ENCODE data around the gene EYS. TPM values are rescaled to one million over a fixed set of nuclear protein-coding genes. Genes with fewer than 3 reads are reported as not detected.
"Not testable (repeated sequence)": the region's sequence is repeated elsewhere in the genome, so short reads cannot be mapped to it uniquely, and the experiment has no call there.

Gene EYS
- total and polyA plus RNA-seq, 4 donors = 0.08 to 0.63 (median 0.36) TPM

DNA sequence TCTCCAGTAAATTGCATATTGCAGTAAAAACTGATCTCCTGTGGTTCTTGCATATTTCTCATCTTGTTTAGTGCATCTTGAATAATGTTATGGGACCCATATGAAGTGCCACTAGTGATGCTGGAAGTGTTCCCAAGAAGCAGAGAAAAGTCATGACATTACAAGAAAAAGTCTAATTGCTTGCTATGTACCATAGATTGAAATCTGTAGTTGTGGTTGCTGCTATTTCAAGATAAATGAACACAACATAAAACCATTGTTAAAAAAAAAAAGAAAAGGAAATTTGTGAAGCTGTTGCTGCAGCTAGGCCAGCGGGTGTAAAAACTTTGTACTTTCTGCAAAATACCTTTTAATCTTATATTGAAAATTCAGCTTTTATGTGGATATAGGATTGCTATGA, 1767.0 kb downstream of the EYS start:
- H3K27me3 ChIP-seq (ENCODE audit: control insufficient read depth in 4 of 4, insufficient read depth in 4 of 4, low read length in 3 of 4) = no peaks in the 10 kb centered on the region
- no peak overlapping the region for H3K27ac ChIP-seq (ENCODE audit: low read depth in 1 of 2, low read length in 2 of 2)
- no peaks in the 10 kb centered on the region for H3K36me3 ChIP-seq (ENCODE audit: control insufficient read depth in 4 of 4, insufficient read depth in 3 of 4, low read depth in 1 of 4, low read length in 3 of 4)
- no peak overlapping the region for H3K4me3 ChIP-seq (ENCODE audit: low read depth in 1 of 3, low read length in 3 of 3)
- 92% methylated on average over 1 of the region's 1 CpG for WGBS
- no peak for DNase-seq (ENCODE audit: low spot score)
- H3K4me1 ChIP-seq (ENCODE audit: control insufficient read depth in 4 of 4, insufficient read depth in 4 of 4, low read length in 3 of 4) = peaks cover 2 to 18% (median 12%) of the 10 kb centered on the region in 4 donors
- TF ChIP-seq, protein P1, sequence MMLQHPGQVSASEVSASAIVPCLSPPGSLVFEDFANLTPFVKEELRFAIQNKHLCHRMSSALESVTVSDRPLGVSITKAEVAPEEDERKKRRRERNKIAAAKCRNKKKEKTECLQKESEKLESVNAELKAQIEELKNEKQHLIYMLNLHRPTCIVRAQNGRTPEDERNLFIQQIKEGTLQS (IDR thresholded peaks at IDR 0.05) = no peak
- TF ChIP-seq RXRA (IDR thresholded peaks at IDR 0.05) (no peak), YY1 (IDR thresholded peaks at IDR 0.05) (no peak)
- no peaks in the 10 kb centered on the region for H3K9me3 ChIP-seq (ENCODE audit: control insufficient read depth in 4 of 4, low read length in 3 of 4)
- H3K9ac ChIP-seq (ENCODE audit: low read depth in 1 of 2, low read length in 2 of 2) = no peak overlapping the region

DNA sequence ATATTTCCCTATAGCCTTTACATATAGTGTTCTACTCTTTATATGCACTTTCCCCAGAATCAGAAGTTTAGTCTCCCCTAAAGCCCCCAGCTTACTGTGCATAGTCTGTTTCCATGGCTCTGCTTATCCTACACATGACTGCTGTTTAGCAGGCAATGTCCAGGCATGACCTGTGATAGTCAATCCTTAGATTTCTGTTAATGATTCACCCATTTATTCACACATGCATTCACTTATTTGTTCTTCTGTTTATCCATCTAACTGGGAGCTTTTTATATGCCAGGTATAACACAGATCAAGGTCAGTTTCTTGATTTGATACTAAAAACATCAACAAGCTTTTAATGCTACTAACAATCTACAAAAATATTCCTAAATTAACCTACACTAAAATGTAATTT, 1770.6 kb downstream of the EYS start:
- Histone ChIP-seq H3K4me1 (ENCODE audit: control insufficient read depth in 4 of 4, insufficient read depth in 4 of 4, low read length in 3 of 4) (peaks cover 2 to 18% (median 12%) of the 10 kb centered on the region in 4 donors), H3K9ac (ENCODE audit: low read depth in 1 of 2, low read length in 2 of 2) (no peak overlapping the region), H3K4me3 (ENCODE audit: low read depth in 1 of 3, low read length in 3 of 3) (no peak overlapping the region), H3K27me3 (ENCODE audit: control insufficient read depth in 4 of 4, insufficient read depth in 4 of 4, low read length in 3 of 4) (no peaks in the 10 kb centered on the region), H3K9me3 (ENCODE audit: control insufficient read depth in 4 of 4, low read length in 3 of 4) (no peaks in the 10 kb centered on the region), H3K36me3 (ENCODE audit: control insufficient read depth in 4 of 4, insufficient read depth in 3 of 4, low read depth in 1 of 4, low read length in 3 of 4) (no peaks in the 10 kb centered on the region), H3K27ac (ENCODE audit: low read depth in 1 of 2, low read length in 2 of 2) (peak overlapping the region in 1 of 2 donors; percentile 28)
- TF ChIP-seq EGR1 (IDR thresholded peaks at IDR 0.05; ENCODE audit: low read depth in 2 of 2) (no peak), RAD21 (IDR thresholded peaks at IDR 0.05) (peak in 1 of 2 donors; percentile 26), FOXA2 (IDR thresholded peaks at IDR 0.05) (no peak), SP1 (IDR thresholded peaks at IDR 0.05) (peak; percentile 25), YY1 (IDR thresholded peaks at IDR 0.05) (peak; percentile 18), FOXA1 (IDR thresholded peaks at IDR 0.05) (peak; percentile 71), HNF4A (conservative IDR thresholded peaks at IDR 0.05) (peak; percentile 16 to 61), JUND (IDR thresholded peaks at IDR 0.05) (peak in 1 of 2 donors; percentile 38), GABPA (IDR thresholded peaks at IDR 0.05 in 1 of 2, conservative IDR thresholded peaks at IDR 0.05 in 1 of 2) (no peak), RXRA (IDR thresholded peaks at IDR 0.05) (peak; percentile 46 to 76)
- TF ChIP-seq, protein P2, sequence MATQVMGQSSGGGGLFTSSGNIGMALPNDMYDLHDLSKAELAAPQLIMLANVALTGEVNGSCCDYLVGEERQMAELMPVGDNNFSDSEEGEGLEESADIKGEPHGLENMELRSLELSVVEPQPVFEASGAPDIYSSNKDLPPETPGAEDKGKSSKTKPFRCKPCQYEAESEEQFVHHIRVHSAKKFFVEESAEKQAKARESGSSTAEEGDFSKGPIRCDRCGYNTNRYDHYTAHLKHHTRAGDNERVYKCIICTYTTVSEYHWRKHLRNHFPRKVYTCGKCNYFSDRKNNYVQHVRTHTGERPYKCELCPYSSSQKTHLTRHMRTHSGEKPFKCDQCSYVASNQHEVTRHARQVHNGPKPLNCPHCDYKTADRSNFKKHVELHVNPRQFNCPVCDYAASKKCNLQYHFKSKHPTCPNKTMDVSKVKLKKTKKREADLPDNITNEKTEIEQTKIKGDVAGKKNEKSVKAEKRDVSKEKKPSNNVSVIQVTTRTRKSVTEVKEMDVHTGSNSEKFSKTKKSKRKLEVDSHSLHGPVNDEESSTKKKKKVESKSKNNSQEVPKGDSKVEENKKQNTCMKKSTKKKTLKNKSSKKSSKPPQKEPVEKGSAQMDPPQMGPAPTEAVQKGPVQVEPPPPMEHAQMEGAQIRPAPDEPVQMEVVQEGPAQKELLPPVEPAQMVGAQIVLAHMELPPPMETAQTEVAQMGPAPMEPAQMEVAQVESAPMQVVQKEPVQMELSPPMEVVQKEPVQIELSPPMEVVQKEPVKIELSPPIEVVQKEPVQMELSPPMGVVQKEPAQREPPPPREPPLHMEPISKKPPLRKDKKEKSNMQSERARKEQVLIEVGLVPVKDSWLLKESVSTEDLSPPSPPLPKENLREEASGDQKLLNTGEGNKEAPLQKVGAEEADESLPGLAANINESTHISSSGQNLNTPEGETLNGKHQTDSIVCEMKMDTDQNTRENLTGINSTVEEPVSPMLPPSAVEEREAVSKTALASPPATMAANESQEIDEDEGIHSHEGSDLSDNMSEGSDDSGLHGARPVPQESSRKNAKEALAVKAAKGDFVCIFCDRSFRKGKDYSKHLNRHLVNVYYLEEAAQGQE (IDR thresholded peaks at IDR 0.05) = peak; percentile 35
- TF ChIP-seq, protein P3, sequence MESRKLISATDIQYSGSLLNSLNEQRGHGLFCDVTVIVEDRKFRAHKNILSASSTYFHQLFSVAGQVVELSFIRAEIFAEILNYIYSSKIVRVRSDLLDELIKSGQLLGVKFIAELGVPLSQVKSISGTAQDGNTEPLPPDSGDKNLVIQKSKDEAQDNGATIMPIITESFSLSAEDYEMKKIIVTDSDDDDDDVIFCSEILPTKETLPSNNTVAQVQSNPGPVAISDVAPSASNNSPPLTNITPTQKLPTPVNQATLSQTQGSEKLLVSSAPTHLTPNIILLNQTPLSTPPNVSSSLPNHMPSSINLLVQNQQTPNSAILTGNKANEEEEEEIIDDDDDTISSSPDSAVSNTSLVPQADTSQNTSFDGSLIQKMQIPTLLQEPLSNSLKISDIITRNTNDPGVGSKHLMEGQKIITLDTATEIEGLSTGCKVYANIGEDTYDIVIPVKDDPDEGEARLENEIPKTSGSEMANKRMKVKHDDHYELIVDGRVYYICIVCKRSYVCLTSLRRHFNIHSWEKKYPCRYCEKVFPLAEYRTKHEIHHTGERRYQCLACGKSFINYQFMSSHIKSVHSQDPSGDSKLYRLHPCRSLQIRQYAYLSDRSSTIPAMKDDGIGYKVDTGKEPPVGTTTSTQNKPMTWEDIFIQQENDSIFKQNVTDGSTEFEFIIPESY (IDR thresholded peaks at IDR 0.05) = peak; percentile 39
- no peak for DNase-seq (ENCODE audit: low spot score)

DNA sequence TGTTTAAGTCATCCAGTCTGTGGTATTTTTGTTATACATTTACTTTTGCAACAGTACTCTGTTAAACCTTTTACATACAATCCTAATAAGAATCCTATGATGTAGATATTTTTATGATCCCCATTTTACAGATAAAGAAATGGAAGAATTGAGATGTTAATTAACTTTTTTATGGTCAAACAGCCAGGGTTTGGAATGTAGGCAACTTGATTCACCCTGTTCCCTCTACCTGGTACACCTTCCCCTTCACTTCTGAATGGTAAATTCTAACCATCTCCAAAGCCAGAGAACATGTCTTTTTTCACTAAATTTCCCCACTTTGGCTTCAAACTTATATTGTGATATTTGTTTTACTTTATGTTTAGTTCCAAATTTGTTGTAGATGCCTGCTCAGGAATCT, 1771.3 kb downstream of the EYS start:
- no peak overlapping the region for H3K9ac ChIP-seq (ENCODE audit: low read depth in 1 of 2, low read length in 2 of 2)
- no peaks in the 10 kb centered on the region for H3K36me3 ChIP-seq (ENCODE audit: control insufficient read depth in 4 of 4, insufficient read depth in 3 of 4, low read depth in 1 of 4, low read length in 3 of 4)
- peaks cover 2 to 25% (median 16%) of the 10 kb centered on the region in 4 donors for H3K4me1 ChIP-seq (ENCODE audit: control insufficient read depth in 4 of 4, insufficient read depth in 4 of 4, low read length in 3 of 4)
- TF ChIP-seq HNF4A (conservative IDR thresholded peaks at IDR 0.05) = no peak
- TF ChIP-seq, protein P3 (IDR thresholded peaks at IDR 0.05) = no peak
- no peak for DNase-seq (ENCODE audit: low spot score)
- H3K4me3 ChIP-seq (ENCODE audit: low read depth in 1 of 3, low read length in 3 of 3) = no peak overlapping the region
- H3K9me3 ChIP-seq (ENCODE audit: control insufficient read depth in 4 of 4, low read length in 3 of 4) = no peaks in the 10 kb centered on the region
- H3K27me3 ChIP-seq (ENCODE audit: control insufficient read depth in 4 of 4, insufficient read depth in 4 of 4, low read length in 3 of 4) = no peaks in the 10 kb centered on the region
- H3K27ac ChIP-seq (ENCODE audit: low read depth in 1 of 2, low read length in 2 of 2) = no peak overlapping the region

DNA sequence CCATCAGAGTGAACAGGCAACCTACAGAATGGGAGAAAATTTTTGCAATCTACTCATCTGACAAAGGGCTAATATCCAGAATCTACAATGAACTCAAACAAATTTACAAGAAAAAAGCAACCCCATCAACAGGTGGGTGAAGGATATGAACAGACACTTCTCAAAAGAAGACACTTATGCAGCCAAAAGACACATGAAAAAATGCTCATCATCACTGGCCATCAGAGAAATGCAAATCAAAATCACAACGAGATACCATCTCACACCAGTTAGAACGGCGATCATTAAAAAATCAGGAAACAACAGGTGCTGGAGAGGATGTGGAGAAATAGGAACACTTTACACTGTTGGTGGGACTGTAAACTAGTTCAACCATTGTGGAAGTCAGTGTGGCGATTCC, 1773.1 kb downstream of the EYS start:
- not testable (repeated sequence) for H3K9me3 ChIP-seq (ENCODE audit: control insufficient read depth in 4 of 4, low read length in 3 of 4); H3K27ac ChIP-seq (ENCODE audit: low read depth in 1 of 2, low read length in 2 of 2); H3K9ac ChIP-seq (ENCODE audit: low read depth in 1 of 2, low read length in 2 of 2); H3K36me3 ChIP-seq (ENCODE audit: control insufficient read depth in 4 of 4, insufficient read depth in 3 of 4, low read depth in 1 of 4, low read length in 3 of 4); H3K4me3 ChIP-seq (ENCODE audit: low read depth in 1 of 3, low read length in 3 of 3); DNase-seq (ENCODE audit: low spot score); H3K27me3 ChIP-seq (ENCODE audit: control insufficient read depth in 4 of 4, insufficient read depth in 4 of 4, low read length in 3 of 4)
- WGBS = 87% methylated on average over 3 of the region's 4 CpGs
- peaks cover 3 to 29% (median 17%) of the 10 kb centered on the region in 4 donors for H3K4me1 ChIP-seq (ENCODE audit: control insufficient read depth in 4 of 4, insufficient read depth in 4 of 4, low read length in 3 of 4)
